Measurements from ENCODE around the gene PMP22.

DNA sequence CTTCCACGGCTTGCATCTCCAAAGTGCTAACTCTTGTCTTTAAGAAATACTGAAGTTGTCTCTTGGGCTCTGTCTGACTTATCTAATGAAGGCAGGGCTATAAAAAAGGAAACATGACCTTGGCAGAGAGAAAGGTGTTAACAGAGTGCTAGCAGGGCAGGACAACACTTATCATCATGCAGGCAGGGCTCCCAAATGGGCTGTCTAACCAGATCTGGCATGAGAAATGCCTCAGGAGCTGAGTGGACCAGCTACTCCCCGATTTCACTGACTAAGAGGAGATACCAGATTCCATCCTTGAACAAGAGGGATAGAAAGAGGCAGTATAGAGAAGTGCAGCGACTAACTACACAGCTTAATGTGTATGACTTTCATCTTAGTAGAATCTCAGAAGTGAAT lies 32.6 kb downstream of the PMP22 start:
- no peak for TF ChIP-seq CTCF (IDR thresholded peaks at IDR 0.05)
- no peak for TF ChIP-seq POLR2A (IDR thresholded peaks at IDR 0.05)
